Measurements from ENCODE around the gene MICALL2.

The MICALL2 gene

DNA sequence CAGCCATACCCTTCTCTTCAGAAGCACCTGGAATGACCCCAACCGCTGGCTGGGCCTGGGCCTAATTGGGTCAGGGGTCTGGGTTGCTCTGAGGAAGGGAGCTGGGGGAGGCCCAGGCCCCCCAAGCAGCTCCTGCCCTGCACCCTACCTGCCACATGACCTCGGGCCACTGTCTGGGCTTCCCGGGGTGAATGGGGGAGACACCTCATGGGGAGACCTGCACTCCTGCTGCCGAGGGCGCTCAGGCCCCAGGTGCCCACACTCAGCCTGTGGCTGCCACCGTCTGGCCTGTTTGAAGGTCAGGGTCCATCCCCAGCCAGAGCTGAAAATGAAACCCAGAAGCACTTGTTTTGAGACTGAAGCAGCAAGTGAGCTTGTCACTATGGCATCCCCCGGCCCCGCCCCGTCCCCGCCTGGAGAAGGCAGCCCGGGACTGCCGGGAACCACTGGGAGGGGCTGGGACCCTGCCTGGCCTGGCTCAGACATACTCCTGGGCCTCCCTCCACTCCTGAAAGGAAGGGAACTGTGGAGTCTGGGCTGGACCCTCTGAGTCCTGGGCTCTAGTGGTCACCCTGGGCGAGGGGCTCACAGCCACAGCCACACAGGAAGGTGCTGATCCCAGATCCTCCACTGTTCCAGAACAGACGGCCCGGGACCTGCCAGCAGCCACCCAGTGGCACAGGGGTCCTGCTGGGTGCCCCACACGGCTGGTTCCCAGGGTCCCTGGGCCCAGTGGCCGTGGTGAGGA, 7.4 kb upstream of the MICALL2 start:
- no peak for DNase-seq

DNA sequence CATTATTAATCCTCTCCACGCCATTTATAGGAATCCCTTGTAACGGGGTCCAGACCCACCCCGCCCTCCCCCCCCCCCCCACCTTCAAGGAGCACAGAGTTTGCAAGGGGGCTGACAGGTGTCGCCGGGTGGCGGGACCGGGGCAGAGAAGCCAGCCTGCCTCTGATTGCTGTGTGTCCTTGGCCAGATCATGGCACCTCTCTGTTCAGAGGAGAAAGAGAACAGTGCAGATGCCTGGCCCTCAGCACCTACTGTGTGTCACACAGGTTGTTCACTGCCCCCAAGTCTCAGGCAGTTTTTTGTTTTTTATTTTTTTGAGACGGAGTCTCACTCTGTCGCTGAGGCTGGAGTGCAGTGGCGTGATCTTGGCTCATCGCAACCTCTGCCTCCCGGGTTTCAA, 5.4 kb upstream of the MICALL2 start:
- no peak for DNase-seq

DNA sequence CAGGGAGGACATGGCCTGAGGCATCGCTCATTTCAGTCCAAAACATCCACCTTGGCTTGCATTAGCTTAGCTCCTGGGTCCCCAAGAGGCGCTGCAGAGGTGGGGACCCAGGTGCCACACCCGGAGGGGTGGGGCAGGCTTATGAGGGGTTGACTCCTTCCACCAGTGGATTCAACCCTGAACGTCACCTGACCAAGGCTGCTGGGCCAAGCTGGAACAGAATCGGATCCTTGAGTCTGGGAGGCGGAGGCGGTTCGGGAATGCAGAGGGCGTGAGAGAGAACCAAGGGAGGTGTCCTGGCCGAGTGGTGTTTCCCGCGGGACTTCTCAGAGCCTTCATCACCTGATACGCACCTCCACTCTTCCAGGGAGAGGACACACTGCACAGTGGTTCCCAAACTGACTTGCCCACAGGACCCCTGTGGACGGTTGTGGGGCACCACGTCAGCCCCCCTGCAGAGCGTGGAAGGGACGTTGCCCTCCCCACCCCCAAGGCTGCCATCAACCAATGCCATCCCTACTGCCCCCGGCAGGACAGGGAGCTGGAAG, 4.5 kb upstream of the MICALL2 start:
- DNase-seq = no peak

DNA sequence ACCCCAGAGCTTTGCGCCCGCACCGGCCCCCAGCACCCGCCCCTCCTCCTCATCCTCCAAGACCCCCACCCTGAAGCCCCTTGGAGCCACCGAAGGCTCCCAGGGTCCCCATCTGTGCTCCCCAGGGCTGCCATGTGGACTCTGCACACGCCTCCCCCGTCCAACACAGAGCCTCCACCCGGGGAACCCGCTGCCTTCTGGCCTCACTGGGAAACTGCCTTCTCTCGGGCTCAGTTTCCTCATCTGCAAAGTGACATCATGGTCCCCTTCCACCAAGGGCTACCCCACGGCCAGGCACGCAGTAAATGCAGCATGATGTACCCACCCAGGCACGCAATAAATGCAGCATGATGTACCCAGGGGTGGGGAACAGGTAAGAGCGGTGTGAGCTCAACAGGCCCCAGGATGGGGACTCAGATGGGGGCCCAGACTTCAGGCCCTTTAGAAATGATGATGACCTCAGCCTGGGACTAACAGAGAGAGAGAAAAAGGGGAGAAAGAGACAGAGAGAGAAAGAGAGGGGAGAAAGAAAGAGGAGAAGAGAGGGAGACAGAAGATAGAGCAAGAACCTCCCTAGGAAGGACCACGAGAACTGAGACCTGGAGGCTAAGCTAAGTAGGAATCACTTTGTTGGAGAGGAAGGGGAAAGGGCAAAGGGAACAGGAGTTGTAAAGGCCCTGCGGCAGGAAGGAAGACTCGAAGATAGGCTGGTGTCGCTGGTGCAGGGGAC, 2.5 kb upstream of the MICALL2 start:
- no peak for DNase-seq

GRCh38 chr7:1460821-1461645, 1.8 kb upstream of the MICALL2 start:
- DNase-seq = no peak

- DNase-seq = no peak
Observed at GRCh38 chr7:1459920-1460820, 900 bp upstream of the MICALL2 start.

GRCh38 chr7:1459512-1459892, 232 bp upstream of the MICALL2 start:
- peak; percentile 98 for DNase-seq

DNA sequence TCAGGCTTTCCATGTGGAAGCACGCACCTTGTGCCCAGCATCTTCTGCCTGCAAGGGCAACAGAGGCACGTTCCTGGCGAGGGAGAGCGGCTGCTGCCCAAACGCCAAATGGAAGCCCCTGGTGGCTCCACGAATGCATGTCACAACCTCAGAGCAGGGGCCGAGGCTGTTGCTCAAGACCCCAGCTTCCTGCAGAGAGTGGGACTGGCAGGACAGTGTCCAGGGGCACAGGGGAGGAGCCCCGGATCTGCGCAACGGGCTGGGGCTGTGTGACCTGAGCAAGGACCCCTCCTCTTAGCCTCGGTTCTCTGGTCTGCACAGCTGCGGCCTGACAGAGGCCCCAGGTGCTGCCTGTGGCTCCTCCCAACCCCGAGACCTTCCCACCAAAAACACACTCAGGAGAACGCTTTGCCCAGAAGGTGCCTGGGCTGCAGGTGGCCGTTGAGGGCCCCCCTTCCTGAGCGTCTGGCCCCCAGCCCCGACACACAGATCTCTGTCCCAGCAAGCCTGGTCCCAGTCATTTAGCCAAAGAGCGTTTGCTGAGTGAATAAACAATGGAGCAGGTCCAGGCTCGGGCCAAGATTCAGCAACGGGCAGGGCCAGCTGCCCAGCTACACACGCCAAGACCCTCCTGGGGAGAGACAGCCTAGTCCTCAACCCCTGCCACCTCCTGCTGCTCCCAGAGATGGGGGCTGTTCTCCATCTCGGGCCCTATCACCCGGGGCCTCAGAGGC, 1.2 kb downstream of the MICALL2 start:
- DNase-seq = no peak

DNA sequence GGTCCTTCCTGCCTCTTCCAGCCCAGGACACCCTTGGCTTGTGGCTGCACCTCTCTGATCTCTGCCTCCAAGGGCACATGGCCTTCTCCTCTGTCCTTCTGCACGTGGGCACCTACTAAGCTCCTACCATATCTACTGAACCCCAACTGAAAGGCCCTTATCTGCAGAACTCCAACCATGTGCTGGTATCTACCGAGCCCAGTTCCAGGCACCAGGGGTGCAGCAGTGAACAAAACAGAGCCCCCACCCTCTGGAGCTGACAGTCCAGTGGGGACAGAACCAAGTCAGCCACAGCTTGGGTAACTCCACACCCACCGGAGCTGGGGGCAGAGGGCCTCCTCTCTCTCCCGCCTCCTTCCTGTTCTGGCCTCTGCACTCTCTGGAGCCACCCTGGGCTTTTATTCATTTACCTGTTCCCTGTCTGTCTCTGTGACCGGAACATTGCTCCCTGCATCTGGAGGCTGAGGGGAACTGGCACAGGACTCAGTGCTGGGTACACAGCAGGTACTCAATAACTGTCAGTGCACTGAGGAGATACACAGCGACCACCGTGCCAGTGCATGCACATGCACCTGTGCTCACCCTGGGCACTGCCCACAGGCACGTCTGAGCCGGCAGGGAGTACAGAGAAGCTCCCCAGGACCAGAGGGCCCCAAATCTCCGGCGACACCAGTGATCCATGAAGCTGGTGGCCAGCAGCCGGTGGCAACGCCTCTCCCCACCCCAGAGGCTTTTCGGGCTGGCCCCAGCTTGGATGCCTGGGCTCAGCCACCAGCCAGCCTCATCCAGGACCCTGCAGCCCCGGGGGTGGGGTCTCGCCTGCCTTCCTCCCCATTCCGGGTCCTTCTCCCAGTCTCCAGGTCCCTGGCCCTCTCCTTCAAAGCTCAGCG, 2.0 kb downstream of the MICALL2 start:
- DNase-seq = no peak

GRCh38 chr7:1455955-1456354, 3.3 kb downstream of the MICALL2 start:
- DNase-seq = no peak

- DNase-seq = no peak
Observed at GRCh38 chr7:1455241-1455939, 3.9 kb downstream of the MICALL2 start.

DNA sequence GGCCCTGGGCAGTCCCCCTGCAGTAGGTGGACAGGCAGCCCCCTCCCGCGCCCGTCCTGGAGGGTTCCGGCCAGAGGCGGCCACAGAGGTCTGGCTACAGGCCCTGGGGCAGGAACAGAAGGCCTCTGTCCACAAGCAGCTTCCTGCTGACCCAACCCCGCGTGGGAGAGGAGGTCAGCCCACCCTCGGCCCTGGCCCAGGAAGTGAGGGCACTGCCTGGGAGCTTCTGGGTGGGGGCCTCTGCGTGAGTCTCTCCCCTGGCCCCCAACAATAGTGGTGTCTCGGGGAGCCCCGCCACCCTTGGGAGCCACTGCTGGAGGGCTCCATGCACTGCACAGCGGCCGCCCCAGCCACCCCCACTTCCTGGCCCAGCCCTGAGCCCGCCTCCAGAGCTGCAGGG, 4.7 kb downstream of the MICALL2 start:
- DNase-seq = no peak

DNA sequence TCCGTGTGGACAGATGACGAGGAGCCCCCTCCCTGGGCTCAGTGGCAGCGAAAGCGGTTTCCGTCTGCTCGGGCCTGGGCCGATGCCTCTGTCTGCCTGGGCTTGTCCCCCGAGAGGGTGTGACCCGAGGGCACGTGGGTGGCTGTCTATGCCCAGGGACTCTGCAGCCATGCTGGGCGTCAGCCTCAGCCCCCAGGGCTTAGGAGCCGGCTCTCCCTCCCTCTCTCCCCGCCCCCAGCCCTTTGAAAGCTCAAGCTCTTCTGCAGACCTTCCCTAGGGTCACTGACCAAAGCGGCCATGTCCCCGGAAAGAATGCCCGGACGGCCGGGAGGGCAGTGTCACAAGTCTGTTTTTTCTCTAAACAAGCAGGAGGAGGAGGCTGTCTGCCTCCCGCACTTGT, 7.1 kb downstream of the MICALL2 start:
- DNase-seq = no peak

- DNase-seq = no peak
Observed at GRCh38 chr7:1450987-1451386, 8.3 kb downstream of the MICALL2 start.

- DNase-seq = no peak
Observed at GRCh38 chr7:1450431-1450830, 8.8 kb downstream of the MICALL2 start.

DNA sequence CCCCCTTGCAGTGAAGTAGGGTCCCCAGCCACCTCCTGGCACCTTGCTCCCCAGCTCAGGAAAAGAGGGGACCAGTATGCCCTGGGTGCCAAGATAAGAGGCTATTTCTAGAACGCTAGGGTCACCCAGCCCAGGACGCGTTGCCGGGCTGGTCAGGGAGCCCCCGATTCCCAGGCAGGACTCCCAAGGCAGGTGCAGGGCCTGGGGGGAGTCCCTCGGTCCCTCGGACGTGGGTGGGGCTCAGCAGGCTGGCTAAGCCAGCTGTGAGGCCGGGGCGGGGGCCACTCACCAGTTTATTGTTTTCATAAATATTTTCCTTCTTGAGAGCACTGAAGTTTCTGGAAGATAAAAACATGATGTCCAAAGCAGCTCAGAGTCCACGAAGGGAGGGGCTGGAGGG, 9.3 kb downstream of the MICALL2 start:
- DNase-seq = no peak

DNA sequence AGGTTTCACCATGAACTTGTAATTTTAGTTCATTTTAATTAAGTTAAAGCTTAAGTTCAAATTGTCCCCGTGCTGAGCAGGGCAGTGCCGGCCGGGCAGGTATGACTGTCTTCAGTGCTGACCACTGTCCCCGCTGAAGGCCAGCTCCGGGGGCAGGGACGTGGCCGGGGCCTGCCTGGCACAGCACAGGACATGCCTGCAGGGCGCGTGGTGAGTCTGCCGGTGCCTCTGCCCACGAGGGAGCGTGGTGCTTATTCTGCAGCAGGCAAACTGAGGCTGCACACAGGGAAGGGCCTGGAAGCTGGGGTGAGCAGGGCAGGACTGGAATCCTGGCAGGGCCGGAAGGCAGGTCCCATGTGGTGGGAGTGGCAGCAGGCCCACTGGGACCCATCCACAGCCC, 9.8 kb downstream of the MICALL2 start:
- no peak for DNase-seq

DNA sequence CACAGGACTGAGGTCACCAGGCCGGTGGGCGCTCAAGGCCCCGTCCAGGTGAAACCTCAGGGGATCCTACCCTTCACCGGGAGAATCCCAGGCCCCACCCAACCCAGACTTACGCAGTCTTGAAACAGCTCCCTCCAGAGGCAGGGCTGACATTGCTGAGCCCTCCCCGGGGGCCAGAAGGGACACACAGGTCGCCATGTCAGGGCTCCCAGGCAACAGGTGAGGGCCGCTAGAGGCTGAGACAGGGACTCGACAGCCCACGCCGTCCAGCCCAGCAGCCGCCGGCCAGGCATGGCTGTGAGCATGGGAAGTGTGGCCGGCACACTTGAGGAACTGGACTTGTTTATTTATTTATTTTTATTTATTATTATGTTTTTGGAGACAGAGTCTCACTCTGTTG, 10.3 kb downstream of the MICALL2 start:
- DNase-seq = no peak

- no peak for DNase-seq
Observed at GRCh38 chr7:1447551-1448244, 11.6 kb downstream of the MICALL2 start.
